Measurements from ENCODE around the gene TXNDC16.

Gene TXNDC16

GRCh38 chr14:52527052-52527451 is 25.3 kb downstream of the TXNDC16 start:
- ATAC-seq (ENCODE audit: low read depth) (no peak), DNase-seq (ENCODE audit: low spot score) (no peak)
- Histone ChIP-seq H3K36me3 (ENCODE audit: low read depth) (no peaks in the 10 kb centered on the region), H3K27ac (ENCODE audit: poor library complexity, severe bottlenecking) (no peak overlapping the region), H3K9me3 (ENCODE audit: severe bottlenecking) (no peaks in the 10 kb centered on the region), H3K4me3 (ENCODE audit: severe bottlenecking) (no peak overlapping the region), H3K27me3 (ENCODE audit: insufficient read depth, poor library complexity, severe bottlenecking) (no peaks in the 10 kb centered on the region), H3K4me1 (ENCODE audit: insufficient read depth, poor library complexity, severe bottlenecking) (no peaks in the 10 kb centered on the region)
- TF ChIP-seq CTCF (IDR thresholded peaks at IDR 0.05; ENCODE audit: poor library complexity, severe bottlenecking) = no peak

GRCh38 chr14:52522581-52523345 is 29.5 kb downstream of the TXNDC16 start:
- Histone ChIP-seq H3K4me3 (ENCODE audit: severe bottlenecking) (no peak overlapping the region), H3K27ac (ENCODE audit: poor library complexity, severe bottlenecking) (no peak overlapping the region), H3K36me3 (ENCODE audit: low read depth) (no peaks in the 10 kb centered on the region), H3K9me3 (ENCODE audit: severe bottlenecking) (no peaks in the 10 kb centered on the region), H3K4me1 (ENCODE audit: insufficient read depth, poor library complexity, severe bottlenecking) (no peaks in the 10 kb centered on the region), H3K27me3 (ENCODE audit: insufficient read depth, poor library complexity, severe bottlenecking) (no peaks in the 10 kb centered on the region)
- TF ChIP-seq CTCF (IDR thresholded peaks at IDR 0.05; ENCODE audit: poor library complexity, severe bottlenecking) = no peak
- no peak for DNase-seq (ENCODE audit: low spot score)
- no peak for ATAC-seq (ENCODE audit: low read depth)

GRCh38 chr14:52522033-52522432 is 30.3 kb downstream of the TXNDC16 start:
- H3K36me3 ChIP-seq (ENCODE audit: low read depth) = no peaks in the 10 kb centered on the region
- DNase-seq (ENCODE audit: low spot score) (no peak), ATAC-seq (ENCODE audit: low read depth) (no peak)
- no peak overlapping the region for H3K4me3 ChIP-seq (ENCODE audit: severe bottlenecking)
- TF ChIP-seq CTCF (IDR thresholded peaks at IDR 0.05; ENCODE audit: poor library complexity, severe bottlenecking) = no peak
- H3K9me3 ChIP-seq (ENCODE audit: severe bottlenecking) = no peaks in the 10 kb centered on the region
- no peak overlapping the region for H3K27ac ChIP-seq (ENCODE audit: poor library complexity, severe bottlenecking)
- H3K27me3 ChIP-seq (ENCODE audit: insufficient read depth, poor library complexity, severe bottlenecking) = no peaks in the 10 kb centered on the region
- H3K4me1 ChIP-seq (ENCODE audit: insufficient read depth, poor library complexity, severe bottlenecking) = no peaks in the 10 kb centered on the region

GRCh38 chr14:52514046-52514811 is 38.1 kb downstream of the TXNDC16 start:
- Histone ChIP-seq H3K36me3 (ENCODE audit: low read depth) (no peaks in the 10 kb centered on the region; the same call in 1 of the 2 replicates), H3K9me3 (ENCODE audit: severe bottlenecking) (no peaks in the 10 kb centered on the region), H3K4me1 (ENCODE audit: insufficient read depth, poor library complexity, severe bottlenecking) (no peaks in the 10 kb centered on the region), H3K4me3 (ENCODE audit: severe bottlenecking) (no peak overlapping the region), H3K27me3 (ENCODE audit: insufficient read depth, poor library complexity, severe bottlenecking) (no peaks in the 10 kb centered on the region), H3K27ac (ENCODE audit: poor library complexity, severe bottlenecking) (no peak overlapping the region)
- TF ChIP-seq CTCF (IDR thresholded peaks at IDR 0.05; ENCODE audit: poor library complexity, severe bottlenecking) = no peak
- ATAC-seq (ENCODE audit: low read depth) (no peak), DNase-seq (ENCODE audit: low spot score) (no peak)
